Common myeloid progenitor, CD34-positive (primary cell): ENCODE results near the gene PIK3C2A. TPM values are rescaled to one million over a fixed set of nuclear protein-coding genes. Genes with fewer than 3 reads are reported as not detected.

ENCODE experiments used
- CTCF ChIA-PET: fragments of 350-600 bp; sonication (Branson Sonifier 250); formaldehyde crosslinking; loops from one replicate; lab custom pipeline; 2021; ENCODE audit warnings: antibody characterized with exemption; lab: Charles Lee
- POLR2A ChIA-PET: fragments of 350-600 bp; sonication (Branson Sonifier 250); formaldehyde crosslinking; loops from one replicate; lab custom pipeline; 2021; ENCODE audit warnings: antibody characterized with exemption; lab: Charles Lee
- DNase-seq, 3 donors: peaks; one replicate each; pipeline versions ENCODE4 v3.0.0 to v3.0.0-alpha.2; 2013
- H3K27ac ChIP-seq, 2 experiments: 1 replicate in 1 of 2; 2 replicates in 1 of 2; pipeline ENCODE4 v1.7.0; 2013; ENCODE audit warnings: inconsistent platforms in 2 of 2, low read length in 2 of 2, mild to moderate bottlenecking in 2 of 2, low read depth in 1 of 2, moderate library complexity in 1 of 2; ENCODE audit not compliant: severe bottlenecking in 2 of 2, insufficient read depth in 1 of 2, poor library complexity in 1 of 2
- H3K27me3 ChIP-seq, 5 experiments: replicated peaks in 2 of 5; 1 replicate in 3 of 5; 2 replicates in 2 of 5; pipeline versions ENCODE4 v1.6.1 to v1.7.0; 2013; ENCODE audit warnings: low read length in 4 of 5, mild to moderate bottlenecking in 2 of 5, moderate library complexity in 2 of 5, inconsistent platforms in 1 of 5; ENCODE audit not compliant: insufficient read depth in 5 of 5, control insufficient read depth in 4 of 5
- H3K36me3 ChIP-seq, 4 experiments: 1 replicate in 2 of 4; 2 replicates in 2 of 4; pipeline versions ENCODE4 v1.6.1 to v1.7.0; 2013; ENCODE audit warnings: low read length in 3 of 4, control low read depth in 1 of 4, mild to moderate bottlenecking in 1 of 4; ENCODE audit not compliant: control insufficient read depth in 4 of 4, insufficient read depth in 4 of 4
- H3K4me1 ChIP-seq, 4 experiments: 1 replicate in 3 of 4; 2 replicates in 1 of 4; pipeline versions ENCODE4 v1.6.1 to v1.7.1; 2013; ENCODE audit warnings: low read length in 3 of 4, mild to moderate bottlenecking in 3 of 4, control low read depth in 1 of 4, inconsistent platforms in 1 of 4, moderate library complexity in 1 of 4; ENCODE audit not compliant: control insufficient read depth in 4 of 4, insufficient read depth in 4 of 4; ENCODE audit errors: control extremely low read depth in 1 of 4
- H3K4me3 ChIP-seq, 7 experiments: 1 replicate in 4 of 7; 2 replicates in 3 of 7; pipeline versions ENCODE4 v1.5.1 to v1.7.0; 2013; ENCODE audit warnings: mild to moderate bottlenecking in 7 of 7, low read length in 6 of 7, moderate library complexity in 6 of 7, inconsistent platforms in 2 of 7, low read depth in 2 of 7, control low read depth in 1 of 7; ENCODE audit not compliant: insufficient read depth in 4 of 7, control insufficient read depth in 1 of 7; ENCODE audit errors: extremely low read depth in 1 of 7
- H3K9me3 ChIP-seq, 5 experiments: 1 replicate in 4 of 5; 2 replicates in 1 of 5; pipeline versions ENCODE4 v1.6.1 to v1.7.1; 2013; ENCODE audit warnings: low read length in 4 of 5, mild to moderate bottlenecking in 2 of 5, inconsistent platforms in 1 of 5, low read depth in 1 of 5, moderate library complexity in 1 of 5; ENCODE audit not compliant: control insufficient read depth in 4 of 5, insufficient read depth in 2 of 5; ENCODE audit errors: control extremely low read depth in 1 of 5
- WGBS: methylation state at CpG from one replicate; pipeline ENCODE4 v1.1.5; 2013; ENCODE audit not compliant: insufficient coverage; 5-methylcytosine and 5-hydroxymethylcytosine counted together
- polyA plus RNA-seq: library from polyadenylated mRNA; unstranded; fragments of 120-200 nt; gene quantifications from one replicate; pipeline ENCODE4 v1.2.1, GENCODE V29; 2013

The PIK3C2A gene, protein sequence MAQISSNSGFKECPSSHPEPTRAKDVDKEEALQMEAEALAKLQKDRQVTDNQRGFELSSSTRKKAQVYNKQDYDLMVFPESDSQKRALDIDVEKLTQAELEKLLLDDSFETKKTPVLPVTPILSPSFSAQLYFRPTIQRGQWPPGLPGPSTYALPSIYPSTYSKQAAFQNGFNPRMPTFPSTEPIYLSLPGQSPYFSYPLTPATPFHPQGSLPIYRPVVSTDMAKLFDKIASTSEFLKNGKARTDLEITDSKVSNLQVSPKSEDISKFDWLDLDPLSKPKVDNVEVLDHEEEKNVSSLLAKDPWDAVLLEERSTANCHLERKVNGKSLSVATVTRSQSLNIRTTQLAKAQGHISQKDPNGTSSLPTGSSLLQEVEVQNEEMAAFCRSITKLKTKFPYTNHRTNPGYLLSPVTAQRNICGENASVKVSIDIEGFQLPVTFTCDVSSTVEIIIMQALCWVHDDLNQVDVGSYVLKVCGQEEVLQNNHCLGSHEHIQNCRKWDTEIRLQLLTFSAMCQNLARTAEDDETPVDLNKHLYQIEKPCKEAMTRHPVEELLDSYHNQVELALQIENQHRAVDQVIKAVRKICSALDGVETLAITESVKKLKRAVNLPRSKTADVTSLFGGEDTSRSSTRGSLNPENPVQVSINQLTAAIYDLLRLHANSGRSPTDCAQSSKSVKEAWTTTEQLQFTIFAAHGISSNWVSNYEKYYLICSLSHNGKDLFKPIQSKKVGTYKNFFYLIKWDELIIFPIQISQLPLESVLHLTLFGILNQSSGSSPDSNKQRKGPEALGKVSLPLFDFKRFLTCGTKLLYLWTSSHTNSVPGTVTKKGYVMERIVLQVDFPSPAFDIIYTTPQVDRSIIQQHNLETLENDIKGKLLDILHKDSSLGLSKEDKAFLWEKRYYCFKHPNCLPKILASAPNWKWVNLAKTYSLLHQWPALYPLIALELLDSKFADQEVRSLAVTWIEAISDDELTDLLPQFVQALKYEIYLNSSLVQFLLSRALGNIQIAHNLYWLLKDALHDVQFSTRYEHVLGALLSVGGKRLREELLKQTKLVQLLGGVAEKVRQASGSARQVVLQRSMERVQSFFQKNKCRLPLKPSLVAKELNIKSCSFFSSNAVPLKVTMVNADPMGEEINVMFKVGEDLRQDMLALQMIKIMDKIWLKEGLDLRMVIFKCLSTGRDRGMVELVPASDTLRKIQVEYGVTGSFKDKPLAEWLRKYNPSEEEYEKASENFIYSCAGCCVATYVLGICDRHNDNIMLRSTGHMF (N-terminal part only)
- 18.5 TPM for polyA plus RNA-seq

- no peaks in the 10 kb centered on the region for H3K27me3 ChIP-seq
- peak within 1 kb of the TSS; percentile 92 to 96 for H3K27ac ChIP-seq
- H3K36me3 ChIP-seq = peaks cover 0 to 4% (median under 1%) of the 10 kb centered on the region in 4 experiments
- peak; percentile 93 to 97 (median 95) for DNase-seq
- peaks cover 16 to 36% (median 29%) of the 10 kb centered on the region in 4 experiments for H3K4me1 ChIP-seq
- ChIA-PET CTCF (interaction anchor here (1.0 to 1.5 kb wide), 3 partner anchors 19 to 71 kb away, joined by 3 read pairs; no protein-coding TSS in a partner anchor), POLR2A (interaction anchor here (0.6 kb wide), 1 partner anchor 82 kb away, joined by 3 read pairs; no protein-coding TSS in a partner anchor)
- peak within 1 kb of the TSS; percentile 65 to 93 (median 83) for H3K4me3 ChIP-seq
- no peaks in the 10 kb centered on the region for H3K9me3 ChIP-seq
- WGBS = 0% methylated on average over 56 of the region's 72 CpGs
Observed at GRCh38 chr11:17207317-17208256, at the start of gene PIK3C2A. Gene PIK3C2A, minus strand, starts transcription at chr11:17207986. Its CDS starts 38,245 bp downstream, at chr11:17169741.

- POLR2A ChIA-PET = no interaction called here
- DNase-seq = no peak
- H3K27ac ChIP-seq = no peak overlapping the region
- H3K4me1 ChIP-seq = no peaks in the 10 kb centered on the region
- WGBS = 100% methylated on average over 1 of the region's 1 CpG
- no peak overlapping the region for H3K4me3 ChIP-seq
- no peaks in the 10 kb centered on the region for H3K27me3 ChIP-seq
- CTCF ChIA-PET = interaction anchor here (0.8 to 2.4 kb wide), 3 partner anchors 14 to 27 kb away, joined by 3 to 7 read pairs (median 3); partner anchors contain the start of gene NUCB2
- H3K9me3 ChIP-seq = no peaks in the 10 kb centered on the region
- H3K36me3 ChIP-seq = no peaks in the 10 kb centered on the region
Observed at GRCh38 chr11:17257196-17257595, 49.4 kb upstream of the PIK3C2A start.

DNA sequence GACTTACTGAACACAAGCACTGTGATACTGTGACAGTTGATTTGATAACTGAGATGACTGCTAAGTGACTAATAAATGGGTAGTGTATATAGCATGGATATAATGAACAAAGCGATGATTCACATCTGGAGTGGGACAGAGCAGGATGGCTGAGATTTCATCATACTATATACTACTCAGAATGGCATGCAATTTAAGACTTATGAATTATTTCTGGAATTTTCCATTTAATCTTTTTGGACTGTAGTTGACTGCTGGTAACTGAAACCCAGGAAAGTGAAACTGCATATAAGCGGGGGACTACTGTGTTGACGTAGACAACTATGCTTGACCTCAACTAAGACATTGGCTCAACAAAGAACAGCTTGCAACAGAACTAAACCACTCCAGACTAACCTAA lies 48.7 kb upstream of the PIK3C2A start:
- Histone ChIP-seq H3K4me1 (no peaks in the 10 kb centered on the region), H3K27ac (no peak overlapping the region), H3K36me3 (no peaks in the 10 kb centered on the region), H3K27me3 (no peaks in the 10 kb centered on the region), H3K4me3 (no peak overlapping the region), H3K9me3 (no peaks in the 10 kb centered on the region)
- ChIA-PET CTCF (interaction anchor here (0.9 to 2.4 kb wide), 2 partner anchors 13 to 20 kb away, joined by 3 to 7 read pairs; partner anchors contain the start of gene NUCB2), POLR2A (no interaction called here)
- DNase-seq = no peak
- WGBS = 100% methylated on average over 1 of the region's 3 CpGs

GRCh38 chr11:17252704-17253103 lies 44.9 kb upstream of the PIK3C2A start:
- H3K27me3 ChIP-seq = no peaks in the 10 kb centered on the region
- ChIA-PET CTCF (no interaction called here), POLR2A (no interaction called here)
- no CpG with 5 or more reads among the region's 4 CpGs for WGBS
- no peaks in the 10 kb centered on the region for H3K9me3 ChIP-seq
- no peaks in the 10 kb centered on the region for H3K36me3 ChIP-seq
- H3K27ac ChIP-seq = no peak overlapping the region
- no peak overlapping the region for H3K4me3 ChIP-seq
- no peaks in the 10 kb centered on the region for H3K4me1 ChIP-seq
- DNase-seq = no peak

GRCh38 chr11:17250561-17251350 lies 43.0 kb upstream of the PIK3C2A start:
- POLR2A ChIA-PET = no interaction called here
- CTCF ChIA-PET = interaction anchor here (1.5 kb wide), 1 partner anchor 22 kb away, joined by 4 read pairs; no protein-coding TSS in a partner anchor
- Histone ChIP-seq H3K27ac (no peak overlapping the region), H3K9me3 (no peaks in the 10 kb centered on the region), H3K27me3 (no peaks in the 10 kb centered on the region), H3K4me1 (no peaks in the 10 kb centered on the region), H3K36me3 (no peaks in the 10 kb centered on the region), H3K4me3 (no peak overlapping the region)
- DNase-seq = no peak
